SK-N-SH treated with all-trans-retinoic acid at 6 μM for 48 hours (cell line): ENCODE data around the gene ADAM30.

Experiments
- ARNTL ChIP-seq: fragments of 450-650 bp; formaldehyde crosslinking; IDR thresholded peaks from 2 replicates; pipeline ENCODE4 v1.5.0; 2020; ENCODE audit warnings: low read depth, mild to moderate bottlenecking, moderate library complexity, borderline replicate concordance
- ESRRG ChIP-seq: fragments of 250-450 bp; sonication (Bioruptor Pico); IDR thresholded peaks from 2 replicates; pipeline ENCODE4 v1.6.1; 2021; ENCODE audit warnings: mild to moderate bottlenecking
- GLIS3 ChIP-seq: fragments of 250-450 bp; sonication (Bioruptor Pico); IDR thresholded peaks from 2 replicates; pipeline ENCODE4 v1.5.0; 2020; ENCODE audit warnings: mild to moderate bottlenecking, moderate library complexity
- SNAI2 ChIP-seq: fragments of 250-450 bp; sonication (Bioruptor Pico); IDR thresholded peaks from 2 replicates; pipeline ENCODE4 v1.5.0; 2020; ENCODE audit warnings: mild to moderate bottlenecking, moderate library complexity
- TOX ChIP-seq: fragments of 250-450 bp; sonication (Bioruptor Pico); IDR thresholded peaks from 2 replicates; pipeline ENCODE4 v1.8.0; 2021; ENCODE audit warnings: mild to moderate bottlenecking, moderate library complexity, borderline replicate concordance
- ZC3H10 ChIP-seq: fragments of 250-450 bp; sonication (Bioruptor Pico); IDR thresholded peaks from 2 replicates; pipeline ENCODE4 v1.5.1; 2021; ENCODE audit warnings: mild to moderate bottlenecking, moderate library complexity
- ZFP3 ChIP-seq: fragments of 250-450 bp; sonication (Bioruptor Pico); IDR thresholded peaks from 2 replicates; pipeline ENCODE4 v1.5.0; 2020; ENCODE audit warnings: mild to moderate bottlenecking, moderate library complexity
- ZFP30 ChIP-seq: fragments of 450-650 bp; formaldehyde crosslinking; IDR thresholded peaks from 2 replicates; pipeline ENCODE4 v1.5.0; 2022; ENCODE audit warnings: mild to moderate bottlenecking, moderate library complexity
- ZNF565 ChIP-seq: fragments of 450-650 bp; formaldehyde crosslinking; conservative IDR thresholded peaks from 2 replicates; pipeline ENCODE4 v1.5.0; 2020; ENCODE audit warnings: low read depth, mild to moderate bottlenecking, moderate library complexity
- ZNF8 ChIP-seq: fragments of 450-650 bp; formaldehyde crosslinking; IDR thresholded peaks from 2 replicates; pipeline ENCODE4 v1.5.0; 2020; ENCODE audit warnings: mild to moderate bottlenecking, moderate library complexity
- TF ChIP-seq, protein P1 (sequence below): fragments of 250-450 bp; sonication (Bioruptor Pico); IDR thresholded peaks from 2 replicates; pipeline ENCODE4 v1.8.0; 2020; ENCODE audit warnings: mild to moderate bottlenecking, moderate library complexity, borderline replicate concordance
- TF ChIP-seq, protein P2 (sequence below): fragments of 250-450 bp; sonication (Bioruptor Pico); IDR thresholded peaks from 2 replicates; pipeline ENCODE4 v1.5.1; 2021; ENCODE audit warnings: mild to moderate bottlenecking, moderate library complexity
- TF ChIP-seq, protein P3 (sequence below): fragments of 250-450 bp; sonication (Bioruptor Pico); IDR thresholded peaks from 2 replicates; pipeline ENCODE4 v1.5.1; 2020; ENCODE audit warnings: low read depth, mild to moderate bottlenecking, moderate library complexity

DNA sequence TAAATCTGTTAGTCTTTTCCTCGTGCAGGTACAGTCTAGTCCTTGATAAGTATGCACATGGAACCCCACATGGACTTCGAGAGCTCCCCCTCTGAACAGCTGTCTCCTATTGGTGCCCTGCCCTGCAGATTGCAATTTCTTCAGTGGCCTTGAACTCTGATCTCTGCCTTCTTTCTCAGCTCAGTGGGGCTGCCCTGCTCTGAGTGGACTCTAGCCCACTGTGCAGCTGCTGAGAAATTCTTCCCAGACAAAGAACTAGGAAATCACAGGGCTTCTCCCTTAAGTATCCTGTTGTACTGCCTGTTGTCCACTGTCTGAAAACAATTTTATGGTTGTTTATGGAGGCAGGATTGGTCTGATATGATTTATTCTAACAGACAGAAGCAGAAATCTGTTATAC lies 38.2 kb downstream of the ADAM30 start:
- TF ChIP-seq, protein P1, sequence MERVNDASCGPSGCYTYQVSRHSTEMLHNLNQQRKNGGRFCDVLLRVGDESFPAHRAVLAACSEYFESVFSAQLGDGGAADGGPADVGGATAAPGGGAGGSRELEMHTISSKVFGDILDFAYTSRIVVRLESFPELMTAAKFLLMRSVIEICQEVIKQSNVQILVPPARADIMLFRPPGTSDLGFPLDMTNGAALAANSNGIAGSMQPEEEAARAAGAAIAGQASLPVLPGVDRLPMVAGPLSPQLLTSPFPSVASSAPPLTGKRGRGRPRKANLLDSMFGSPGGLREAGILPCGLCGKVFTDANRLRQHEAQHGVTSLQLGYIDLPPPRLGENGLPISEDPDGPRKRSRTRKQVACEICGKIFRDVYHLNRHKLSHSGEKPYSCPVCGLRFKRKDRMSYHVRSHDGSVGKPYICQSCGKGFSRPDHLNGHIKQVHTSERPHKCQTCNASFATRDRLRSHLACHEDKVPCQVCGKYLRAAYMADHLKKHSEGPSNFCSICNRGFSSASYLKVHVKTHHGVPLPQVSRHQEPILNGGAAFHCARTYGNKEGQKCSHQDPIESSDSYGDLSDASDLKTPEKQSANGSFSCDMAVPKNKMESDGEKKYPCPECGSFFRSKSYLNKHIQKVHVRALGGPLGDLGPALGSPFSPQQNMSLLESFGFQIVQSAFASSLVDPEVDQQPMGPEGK = no peak
- no peak for TF ChIP-seq ARNTL
- TF ChIP-seq ESRRG = no peak
- TF ChIP-seq ZFP30 = no peak
- no peak for TF ChIP-seq ZNF565 (CRISPR knock-in tag)
- no peak for TF ChIP-seq ZNF8 (CRISPR knock-in tag)
- TF ChIP-seq, protein P2, sequence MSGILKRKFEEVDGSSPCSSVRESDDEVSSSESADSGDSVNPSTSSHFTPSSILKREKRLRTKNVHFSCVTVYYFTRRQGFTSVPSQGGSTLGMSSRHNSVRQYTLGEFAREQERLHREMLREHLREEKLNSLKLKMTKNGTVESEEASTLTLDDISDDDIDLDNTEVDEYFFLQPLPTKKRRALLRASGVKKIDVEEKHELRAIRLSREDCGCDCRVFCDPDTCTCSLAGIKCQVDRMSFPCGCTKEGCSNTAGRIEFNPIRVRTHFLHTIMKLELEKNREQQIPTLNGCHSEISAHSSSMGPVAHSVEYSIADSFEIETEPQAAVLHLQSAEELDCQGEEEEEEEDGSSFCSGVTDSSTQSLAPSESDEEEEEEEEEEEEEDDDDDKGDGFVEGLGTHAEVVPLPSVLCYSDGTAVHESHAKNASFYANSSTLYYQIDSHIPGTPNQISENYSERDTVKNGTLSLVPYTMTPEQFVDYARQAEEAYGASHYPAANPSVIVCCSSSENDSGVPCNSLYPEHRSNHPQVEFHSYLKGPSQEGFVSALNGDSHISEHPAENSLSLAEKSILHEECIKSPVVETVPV (CRISPR knock-in tag) = no peak
- no peak for TF ChIP-seq TOX
- TF ChIP-seq SNAI2 (CRISPR knock-in tag) = no peak
- TF ChIP-seq ZFP3 = no peak
- TF ChIP-seq GLIS3 (CRISPR knock-in tag) = no peak
- no peak for TF ChIP-seq ZC3H10 (CRISPR knock-in tag)
- TF ChIP-seq, protein P3, sequence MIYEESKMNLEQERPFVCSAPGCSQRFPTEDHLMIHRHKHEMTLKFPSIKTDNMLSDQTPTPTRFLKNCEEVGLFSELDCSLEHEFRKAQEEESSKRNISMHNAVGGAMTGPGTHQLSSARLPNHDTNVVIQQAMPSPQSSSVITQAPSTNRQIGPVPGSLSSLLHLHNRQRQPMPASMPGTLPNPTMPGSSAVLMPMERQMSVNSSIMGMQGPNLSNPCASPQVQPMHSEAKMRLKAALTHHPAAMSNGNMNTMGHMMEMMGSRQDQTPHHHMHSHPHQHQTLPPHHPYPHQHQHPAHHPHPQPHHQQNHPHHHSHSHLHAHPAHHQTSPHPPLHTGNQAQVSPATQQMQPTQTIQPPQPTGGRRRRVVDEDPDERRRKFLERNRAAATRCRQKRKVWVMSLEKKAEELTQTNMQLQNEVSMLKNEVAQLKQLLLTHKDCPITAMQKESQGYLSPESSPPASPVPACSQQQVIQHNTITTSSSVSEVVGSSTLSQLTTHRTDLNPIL (CRISPR knock-in tag) = no peak
